Measurements from ENCODE around the gene DCC.

The DCC gene

GRCh38 chr18:53114441-53114840, 774.4 kb downstream of the DCC start:
- H3K4me3 ChIP-seq (ENCODE audit: low read length): no peak overlapping the region
- no peaks in the 10 kb centered on the region for H3K9me3 ChIP-seq (ENCODE audit: low read length)
- H3K27me3 ChIP-seq (ENCODE audit: insufficient read depth, low read length): no peaks in the 10 kb centered on the region
- H3K4me1 ChIP-seq (ENCODE audit: insufficient read depth, low read length): peaks cover 11% of the 10 kb centered on the region
- H2AFZ ChIP-seq (ENCODE audit: low read depth, low read length): peak overlapping the region; percentile 72
- no peaks in the 10 kb centered on the region for H3K36me3 ChIP-seq (ENCODE audit: insufficient read depth, low read length)

GRCh38 chr18:53115876-53116585, 776.0 kb downstream of the DCC start:
- peaks cover 11% of the 10 kb centered on the region for H3K4me1 ChIP-seq (ENCODE audit: insufficient read depth, low read length)
- no peak overlapping the region for H2AFZ ChIP-seq (ENCODE audit: low read depth, low read length)
- H3K4me3 ChIP-seq (ENCODE audit: low read length): no peak overlapping the region
- no peaks in the 10 kb centered on the region for H3K27me3 ChIP-seq (ENCODE audit: insufficient read depth, low read length)
- H3K36me3 ChIP-seq (ENCODE audit: insufficient read depth, low read length): no peaks in the 10 kb centered on the region
- H3K9me3 ChIP-seq (ENCODE audit: low read length): no peaks in the 10 kb centered on the region

- H3K36me3 ChIP-seq (ENCODE audit: insufficient read depth, low read length): no peaks in the 10 kb centered on the region
- H2AFZ ChIP-seq (ENCODE audit: low read depth, low read length): no peak overlapping the region
- H3K4me3 ChIP-seq (ENCODE audit: low read length): no peak overlapping the region
- H3K9me3 ChIP-seq (ENCODE audit: low read length): no peaks in the 10 kb centered on the region
- H3K4me1 ChIP-seq (ENCODE audit: insufficient read depth, low read length): peaks cover 11% of the 10 kb centered on the region
- no peaks in the 10 kb centered on the region for H3K27me3 ChIP-seq (ENCODE audit: insufficient read depth, low read length)
These were observed 777.9 kb downstream of the DCC start for GRCh38 chr18:53117851-53118250.

- Histone ChIP-seq H3K4me3 (ENCODE audit: low read length) (no peak overlapping the region), H2AFZ (ENCODE audit: low read depth, low read length) (no peak overlapping the region), H3K27me3 (ENCODE audit: insufficient read depth, low read length) (no peaks in the 10 kb centered on the region), H3K4me1 (ENCODE audit: insufficient read depth, low read length) (peaks cover 17% of the 10 kb centered on the region), H3K9me3 (ENCODE audit: low read length) (no peaks in the 10 kb centered on the region), H3K36me3 (ENCODE audit: insufficient read depth, low read length) (no peaks in the 10 kb centered on the region)
These were observed 786.2 kb downstream of the DCC start for GRCh38 chr18:53126210-53126609.

- peaks cover 14% of the 10 kb centered on the region for H3K4me1 ChIP-seq (ENCODE audit: insufficient read depth, low read length)
- H2AFZ ChIP-seq (ENCODE audit: low read depth, low read length): no peak overlapping the region
- no peaks in the 10 kb centered on the region for H3K27me3 ChIP-seq (ENCODE audit: insufficient read depth, low read length)
- no peaks in the 10 kb centered on the region for H3K9me3 ChIP-seq (ENCODE audit: low read length)
- H3K36me3 ChIP-seq (ENCODE audit: insufficient read depth, low read length): no peaks in the 10 kb centered on the region
- H3K4me3 ChIP-seq (ENCODE audit: low read length): no peak overlapping the region
These were observed 791.0 kb downstream of the DCC start for GRCh38 chr18:53131001-53131400.

GRCh38 chr18:53134711-53135110, 794.7 kb downstream of the DCC start:
- Histone ChIP-seq H3K9me3 (ENCODE audit: low read length) (peaks cover 2% of the 10 kb centered on the region), H3K27me3 (ENCODE audit: insufficient read depth, low read length) (no peaks in the 10 kb centered on the region), H3K4me1 (ENCODE audit: insufficient read depth, low read length) (peaks cover 6% of the 10 kb centered on the region), H2AFZ (ENCODE audit: low read depth, low read length) (no peak overlapping the region), H3K4me3 (ENCODE audit: low read length) (no peak overlapping the region), H3K36me3 (ENCODE audit: insufficient read depth, low read length) (no peaks in the 10 kb centered on the region)

GRCh38 chr18:53135654-53136053, 795.7 kb downstream of the DCC start:
- H2AFZ ChIP-seq (ENCODE audit: low read depth, low read length): no peak overlapping the region
- no peak overlapping the region for H3K4me3 ChIP-seq (ENCODE audit: low read length)
- peaks cover 2% of the 10 kb centered on the region for H3K9me3 ChIP-seq (ENCODE audit: low read length)
- H3K36me3 ChIP-seq (ENCODE audit: insufficient read depth, low read length): no peaks in the 10 kb centered on the region
- H3K4me1 ChIP-seq (ENCODE audit: insufficient read depth, low read length): peaks cover 4% of the 10 kb centered on the region
- no peaks in the 10 kb centered on the region for H3K27me3 ChIP-seq (ENCODE audit: insufficient read depth, low read length)

- Histone ChIP-seq H3K36me3 (ENCODE audit: insufficient read depth, low read length) (no peaks in the 10 kb centered on the region), H2AFZ (ENCODE audit: low read depth, low read length) (no peak overlapping the region), H3K27me3 (ENCODE audit: insufficient read depth, low read length) (no peaks in the 10 kb centered on the region), H3K4me3 (ENCODE audit: low read length) (no peak overlapping the region), H3K9me3 (ENCODE audit: low read length) (peaks cover 4% of the 10 kb centered on the region), H3K4me1 (ENCODE audit: insufficient read depth, low read length) (no peaks in the 10 kb centered on the region)
These were observed 799.9 kb downstream of the DCC start for GRCh38 chr18:53139746-53140500.

- no peak overlapping the region for H2AFZ ChIP-seq (ENCODE audit: low read depth, low read length)
- no peaks in the 10 kb centered on the region for H3K27me3 ChIP-seq (ENCODE audit: insufficient read depth, low read length)
- no peak overlapping the region for H3K4me3 ChIP-seq (ENCODE audit: low read length)
- peaks cover 4% of the 10 kb centered on the region for H3K9me3 ChIP-seq (ENCODE audit: low read length)
- no peaks in the 10 kb centered on the region for H3K4me1 ChIP-seq (ENCODE audit: insufficient read depth, low read length)
- no peaks in the 10 kb centered on the region for H3K36me3 ChIP-seq (ENCODE audit: insufficient read depth, low read length)
These were observed 802.0 kb downstream of the DCC start for GRCh38 chr18:53142005-53142404.

- H3K4me1 ChIP-seq (ENCODE audit: insufficient read depth, low read length): peaks cover 25% of the 10 kb centered on the region
- H3K36me3 ChIP-seq (ENCODE audit: insufficient read depth, low read length): no peaks in the 10 kb centered on the region
- no peak overlapping the region for H2AFZ ChIP-seq (ENCODE audit: low read depth, low read length)
- no peaks in the 10 kb centered on the region for H3K27me3 ChIP-seq (ENCODE audit: insufficient read depth, low read length)
- H3K9me3 ChIP-seq (ENCODE audit: low read length): no peaks in the 10 kb centered on the region
- no peak overlapping the region for H3K4me3 ChIP-seq (ENCODE audit: low read length)
These were observed 807.5 kb downstream of the DCC start for GRCh38 chr18:53147472-53147871.

GRCh38 chr18:53148123-53148522, 808.1 kb downstream of the DCC start:
- H3K4me1 ChIP-seq (ENCODE audit: insufficient read depth, low read length): peaks cover 31% of the 10 kb centered on the region
- no peaks in the 10 kb centered on the region for H3K36me3 ChIP-seq (ENCODE audit: insufficient read depth, low read length)
- H3K27me3 ChIP-seq (ENCODE audit: insufficient read depth, low read length): no peaks in the 10 kb centered on the region
- H3K9me3 ChIP-seq (ENCODE audit: low read length): no peaks in the 10 kb centered on the region
- H2AFZ ChIP-seq (ENCODE audit: low read depth, low read length): no peak overlapping the region
- no peak overlapping the region for H3K4me3 ChIP-seq (ENCODE audit: low read length)

GRCh38 chr18:53152476-53152875, 812.5 kb downstream of the DCC start:
- no peaks in the 10 kb centered on the region for H3K36me3 ChIP-seq (ENCODE audit: insufficient read depth, low read length)
- H3K27me3 ChIP-seq (ENCODE audit: insufficient read depth, low read length): no peaks in the 10 kb centered on the region
- H3K9me3 ChIP-seq (ENCODE audit: low read length): no peaks in the 10 kb centered on the region
- H3K4me1 ChIP-seq (ENCODE audit: insufficient read depth, low read length): peaks cover 27% of the 10 kb centered on the region
- H2AFZ ChIP-seq (ENCODE audit: low read depth, low read length): no peak overlapping the region
- H3K4me3 ChIP-seq (ENCODE audit: low read length): no peak overlapping the region

- no peaks in the 10 kb centered on the region for H3K36me3 ChIP-seq (ENCODE audit: insufficient read depth, low read length)
- H3K4me1 ChIP-seq (ENCODE audit: insufficient read depth, low read length): peaks cover 20% of the 10 kb centered on the region
- H3K4me3 ChIP-seq (ENCODE audit: low read length): no peak overlapping the region
- H3K9me3 ChIP-seq (ENCODE audit: low read length): no peaks in the 10 kb centered on the region
- H3K27me3 ChIP-seq (ENCODE audit: insufficient read depth, low read length): no peaks in the 10 kb centered on the region
- no peak overlapping the region for H2AFZ ChIP-seq (ENCODE audit: low read depth, low read length)
These were observed 813.3 kb downstream of the DCC start for GRCh38 chr18:53153281-53153680.

All from neuron (in vitro differentiated cells).